C1 segment of cervical spinal cord (tissue), 14 donors: ENCODE measurements around the gene FOXC2.

Experiments
- DNase-seq, 14 donors: peaks; one replicate each; lab custom pipeline; 2025; lab: John Stamatoyannopoulos, UW

The FOXC2 gene

DNA sequence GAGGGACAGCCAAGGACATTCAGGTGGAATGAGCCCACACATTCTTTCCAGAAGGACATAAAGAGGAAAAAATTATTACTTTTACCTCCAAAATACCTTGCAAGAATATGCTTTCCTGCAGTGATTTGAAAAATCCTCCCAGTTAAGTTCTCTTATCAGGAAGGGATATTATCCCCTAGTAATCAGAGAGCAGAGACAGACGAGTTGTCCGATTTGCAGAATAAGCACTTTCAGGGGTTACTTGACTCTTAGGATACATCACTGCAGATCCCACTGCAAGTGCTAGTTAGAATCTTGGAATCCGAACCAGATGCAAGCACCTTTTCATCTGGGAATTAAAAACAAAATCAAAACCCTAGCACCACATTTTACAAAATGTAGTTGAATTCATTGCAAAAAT is 45.3 kb downstream of the FOXC2 start:
- DNase-seq = no peak

DNA sequence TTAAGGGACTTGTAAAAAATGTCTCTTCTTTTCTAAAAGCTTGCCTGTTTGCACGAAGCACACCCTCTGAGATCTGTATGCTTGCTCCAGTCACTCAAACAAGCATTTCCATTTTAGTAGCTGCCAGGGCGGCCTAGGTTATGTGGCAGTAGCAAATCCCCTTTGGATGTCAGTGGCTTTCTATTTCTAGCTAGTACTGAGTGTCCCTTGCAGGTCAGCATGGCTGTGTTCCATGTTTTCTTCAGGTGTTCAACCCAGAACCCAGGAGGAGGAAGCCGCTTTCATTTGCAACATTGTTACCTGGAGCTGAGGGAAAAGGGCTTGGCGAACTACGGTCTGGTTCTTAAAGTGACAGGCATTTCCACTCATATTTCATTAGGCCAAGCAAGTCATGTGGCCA is 48.1 kb downstream of the FOXC2 start:
- DNase-seq = no peak

DNA sequence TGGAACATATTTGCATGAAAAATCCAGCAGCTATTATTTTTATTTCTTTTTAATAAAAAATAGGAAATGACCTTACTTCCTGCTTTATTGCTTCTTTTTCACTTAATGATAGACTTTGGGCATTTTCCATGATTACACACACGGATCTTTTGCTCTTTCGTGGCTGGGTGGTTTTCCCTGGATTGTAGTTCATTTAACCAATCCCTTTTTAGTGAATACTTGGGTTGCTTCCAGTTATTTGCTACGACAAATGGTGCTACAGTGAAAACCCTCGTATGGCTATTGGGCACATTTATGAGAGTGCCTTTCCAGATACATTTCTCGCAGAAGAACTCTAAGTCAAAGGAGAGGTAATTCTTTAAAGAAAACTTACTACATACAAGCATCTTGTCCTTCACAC is 50.3 kb downstream of the FOXC2 start:
- no peak for DNase-seq

DNA sequence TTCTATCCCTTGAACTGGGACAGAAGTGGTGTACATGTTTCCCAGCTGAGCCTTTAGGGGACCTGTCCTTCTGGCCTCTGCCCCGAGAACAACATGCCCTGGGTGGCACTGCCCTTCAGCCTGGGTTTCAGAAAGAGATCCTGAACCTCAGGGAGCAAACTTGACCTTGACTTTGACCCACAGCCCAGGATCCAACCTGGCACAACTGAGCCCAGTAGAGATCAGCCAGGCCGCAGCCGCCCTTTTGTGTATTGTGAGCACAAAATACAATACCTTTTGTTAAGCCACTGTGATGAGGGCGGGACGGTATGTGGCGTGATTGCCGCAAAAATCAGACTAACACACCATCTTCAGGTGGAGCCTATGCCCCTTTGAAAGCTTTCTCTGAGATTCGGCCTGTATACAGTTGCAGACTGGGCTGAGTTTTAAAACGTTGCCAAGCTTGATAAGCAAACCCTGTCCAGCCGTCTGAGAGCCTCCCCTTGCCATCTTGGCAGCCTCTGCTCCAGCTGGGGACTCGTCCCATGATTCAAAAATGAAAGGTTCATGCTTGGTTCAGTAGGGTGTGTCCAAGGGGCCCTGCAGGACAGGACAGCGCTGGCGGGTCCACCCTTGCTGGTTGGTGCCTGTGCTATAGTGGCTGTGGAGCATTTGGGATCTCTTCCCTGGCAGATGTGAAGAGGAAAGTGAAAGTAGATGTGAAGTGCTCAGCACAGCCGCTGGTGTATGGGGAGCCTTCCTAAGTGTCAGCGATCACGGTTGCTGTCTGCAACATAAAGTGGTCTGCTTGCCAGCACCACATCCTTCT is 52.0 kb downstream of the FOXC2 start:
- DNase-seq = no peak
